Activated CD4-positive, alpha-beta T cell treated with anti-CD3 and anti-CD28 coated beads, Interleukin-2, amount 50 U/mL, for 1 hour (primary cell): Measurements from ENCODE around the gene GCFC2.
"Not testable (repeated sequence)": the region's sequence is repeated elsewhere in the genome, so short reads cannot be mapped to it uniquely, and the experiment has no call there.

Experiments
- DNase-seq: peaks from one replicate; pipeline ENCODE4 v3.0.0-alpha.2; 2020

The GCFC2 gene

GRCh38 chr2:75710577-75711253, at the start of gene GCFC2:
Gene GCFC2 (minus strand): TSS chr2:75710915. CDS start chr2:75710855, 60 bp downstream.
- peak; percentile 77 for DNase-seq

GRCh38 chr2:75752828-75753227, 42.1 kb upstream of the GCFC2 start:
- no peak for DNase-seq

DNA sequence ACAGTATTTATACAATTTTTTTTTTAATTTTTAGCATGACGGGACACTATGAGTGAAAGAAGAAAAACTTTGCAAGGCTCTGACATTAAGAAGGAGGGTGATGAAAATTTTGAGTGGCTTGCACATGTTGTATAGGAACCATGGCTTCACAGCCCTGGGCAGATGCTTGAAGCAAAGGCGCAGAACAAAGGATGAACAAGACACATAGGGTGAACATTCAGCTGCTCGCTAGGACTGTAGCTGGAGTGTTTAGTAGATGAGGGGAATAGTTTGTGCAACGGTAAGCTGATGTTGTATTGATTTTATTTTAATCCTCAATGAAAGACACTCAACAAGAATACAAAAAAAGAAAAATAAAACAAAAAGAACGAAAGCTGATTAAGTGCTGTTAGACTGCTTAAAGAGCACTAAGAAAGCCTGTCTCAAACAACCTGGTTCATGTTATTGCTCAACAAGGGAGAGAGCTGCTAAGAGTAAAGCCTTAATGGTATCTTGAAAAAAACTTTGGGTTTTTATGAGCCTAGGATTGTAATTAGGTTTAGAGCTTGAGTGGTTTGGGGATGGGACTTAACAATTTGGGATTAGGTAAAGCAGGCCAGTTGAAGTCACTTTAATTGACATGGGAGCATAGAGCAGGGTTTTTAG, 41.2 kb upstream of the GCFC2 start:
- DNase-seq = no peak

DNA sequence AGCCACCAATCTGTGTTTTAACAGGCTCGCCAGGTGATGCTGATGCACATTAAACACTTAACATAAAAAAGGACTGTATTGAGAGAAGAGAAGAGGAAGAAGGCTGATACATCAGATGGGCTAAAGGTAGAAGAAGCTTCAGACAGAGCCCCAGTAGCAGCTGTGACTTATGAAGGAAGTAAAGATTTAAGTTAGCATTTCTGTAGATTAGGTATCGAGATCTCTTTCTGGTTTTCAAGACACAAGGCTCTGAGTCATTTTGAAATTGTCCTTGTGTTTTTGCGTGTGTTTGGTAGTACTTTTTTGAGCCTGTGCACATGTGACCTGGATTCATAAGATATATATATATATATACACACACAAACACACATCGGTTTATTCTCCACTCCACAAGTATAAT, 40.6 kb upstream of the GCFC2 start:
- no peak for DNase-seq

DNA sequence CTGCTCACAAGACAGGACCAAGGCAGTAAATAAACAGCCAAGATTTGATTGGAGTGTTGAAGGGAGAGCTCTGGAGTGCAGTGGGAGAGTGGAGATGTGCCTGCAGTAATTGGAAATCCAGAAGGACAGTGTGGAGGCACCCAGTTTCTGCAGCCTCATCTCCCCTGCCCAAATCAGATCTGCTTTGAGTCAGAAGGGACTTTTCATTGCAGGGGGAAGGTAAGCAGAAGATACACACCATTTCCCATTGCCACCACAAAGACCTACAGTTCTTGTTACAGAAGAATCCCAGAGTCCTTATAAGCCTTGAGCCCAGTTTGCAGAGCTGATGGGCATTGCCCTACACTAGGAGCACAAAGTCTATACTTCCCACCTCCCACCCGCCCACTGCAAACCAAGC, 27.2 kb upstream of the GCFC2 start:
- DNase-seq = no peak

DNA sequence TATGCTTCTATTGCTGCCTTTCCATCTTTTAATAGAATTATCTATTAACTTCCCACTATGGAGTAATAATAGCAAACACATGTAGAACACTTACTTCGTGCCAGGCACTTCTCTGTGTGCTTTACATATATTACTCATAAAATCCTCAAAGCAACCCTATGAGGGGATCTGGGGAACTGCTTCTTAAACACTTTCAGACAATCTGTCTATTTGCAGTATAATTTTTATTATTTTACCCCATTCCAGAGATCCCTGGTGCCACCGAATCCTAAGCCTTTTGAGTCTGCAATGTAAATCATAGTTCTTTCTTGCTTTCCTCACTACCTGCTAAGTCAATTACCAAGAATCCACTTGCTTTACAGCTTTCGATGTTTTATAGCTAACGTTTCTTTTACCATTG, 25.6 kb upstream of the GCFC2 start:
- DNase-seq = no peak

- no peak for DNase-seq
These were observed 19.1 kb upstream of the GCFC2 start for GRCh38 chr2:75729861-75730260.

GRCh38 chr2:75728614-75729419, 18.1 kb upstream of the GCFC2 start:
- no peak for DNase-seq

DNA sequence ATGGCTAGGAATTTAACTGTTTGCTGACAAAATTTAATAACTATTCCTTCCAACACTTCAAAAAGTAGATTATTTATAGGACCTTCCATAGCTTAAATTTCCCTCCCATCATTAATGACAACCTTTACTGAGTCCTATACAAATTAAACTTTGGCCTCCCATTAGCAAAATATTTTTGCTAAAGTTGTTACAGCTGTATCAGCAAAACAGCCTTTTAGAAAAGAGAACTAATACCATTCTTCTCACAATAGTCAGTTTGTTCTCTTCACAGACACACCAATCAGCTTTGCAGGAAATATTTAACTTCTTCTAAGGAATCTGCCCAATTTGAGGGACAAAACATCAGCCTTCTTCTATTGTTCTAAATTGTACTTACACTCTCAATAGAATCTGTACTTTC, 12.0 kb upstream of the GCFC2 start:
- no peak for DNase-seq

GRCh38 chr2:75720525-75720924, 9.8 kb upstream of the GCFC2 start:
- DNase-seq = no peak

- DNase-seq = no peak
These were observed 8.9 kb upstream of the GCFC2 start for GRCh38 chr2:75719616-75720015.

GRCh38 chr2:75716406-75716805, 5.7 kb upstream of the GCFC2 start:
- DNase-seq = no peak

GRCh38 chr2:75711590-75711989, 875 bp upstream of the GCFC2 start:
- not testable (repeated sequence) for DNase-seq

- DNase-seq = no peak
These were observed 517 bp downstream of the GCFC2 start for GRCh38 chr2:75710220-75710576.

DNA sequence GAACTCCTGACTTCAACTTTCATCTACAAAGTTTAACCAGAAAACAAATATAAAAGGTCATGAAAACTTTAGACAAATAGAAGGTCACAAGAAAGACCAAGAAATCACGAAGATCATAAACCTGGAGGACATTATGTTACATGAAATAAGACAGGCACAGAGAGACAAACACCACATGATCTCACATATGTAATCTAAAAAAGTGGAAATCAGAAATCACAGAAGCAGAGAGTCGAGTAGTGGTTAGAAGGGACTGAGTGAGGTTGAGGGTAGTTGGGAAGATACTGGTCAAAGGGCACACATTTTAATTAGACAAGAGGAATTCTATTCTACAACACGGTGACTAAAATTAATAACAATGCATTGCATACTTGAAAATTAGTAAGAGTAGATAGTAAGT, 1.4 kb downstream of the GCFC2 start:
- DNase-seq = no peak

DNA sequence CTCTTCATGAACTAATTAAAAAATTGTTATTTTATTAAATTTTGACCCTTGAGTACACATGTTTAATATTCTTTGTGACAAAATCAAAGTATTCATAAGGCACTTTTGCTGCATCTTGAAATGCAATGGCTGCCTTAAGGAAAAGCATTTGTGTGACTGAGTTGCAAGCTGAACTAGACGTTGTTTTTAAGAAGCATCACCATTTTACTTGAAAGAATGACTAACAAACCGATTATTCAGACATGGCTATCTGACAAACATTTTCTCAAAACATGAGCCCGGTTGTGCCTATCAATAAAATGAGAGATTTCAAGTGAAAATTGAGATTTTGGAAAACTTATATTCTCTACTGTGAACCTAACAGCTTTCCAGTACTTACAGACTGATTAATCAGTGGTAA, 2.8 kb downstream of the GCFC2 start:
- no peak for DNase-seq

- no peak for DNase-seq
These were observed 4.8 kb downstream of the GCFC2 start for GRCh38 chr2:75705921-75706320.

- no peak for DNase-seq
These were observed 7.0 kb downstream of the GCFC2 start for GRCh38 chr2:75703589-75704287.

GRCh38 chr2:75702593-75702992, 8.1 kb downstream of the GCFC2 start:
- DNase-seq = no peak

DNA sequence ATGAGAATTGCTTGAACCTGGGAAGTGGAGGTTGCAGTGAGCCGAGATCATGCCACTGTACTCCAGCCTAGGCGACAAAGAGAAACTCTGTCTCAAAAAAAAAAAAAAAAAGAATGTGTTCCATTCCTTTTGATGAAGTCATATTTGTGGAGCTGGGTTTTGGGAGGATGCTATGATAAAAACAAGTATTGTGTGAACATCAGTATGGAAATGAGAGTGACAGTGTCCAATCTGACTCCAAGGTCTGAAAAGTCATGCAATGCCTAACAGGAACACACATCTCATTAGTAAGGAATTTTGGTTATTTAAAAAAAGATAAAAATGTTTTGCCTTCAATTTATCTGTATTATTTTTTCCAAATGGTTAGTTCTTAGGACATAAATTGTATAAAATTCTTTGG, 11.8 kb downstream of the GCFC2 start:
- no peak for DNase-seq

DNA sequence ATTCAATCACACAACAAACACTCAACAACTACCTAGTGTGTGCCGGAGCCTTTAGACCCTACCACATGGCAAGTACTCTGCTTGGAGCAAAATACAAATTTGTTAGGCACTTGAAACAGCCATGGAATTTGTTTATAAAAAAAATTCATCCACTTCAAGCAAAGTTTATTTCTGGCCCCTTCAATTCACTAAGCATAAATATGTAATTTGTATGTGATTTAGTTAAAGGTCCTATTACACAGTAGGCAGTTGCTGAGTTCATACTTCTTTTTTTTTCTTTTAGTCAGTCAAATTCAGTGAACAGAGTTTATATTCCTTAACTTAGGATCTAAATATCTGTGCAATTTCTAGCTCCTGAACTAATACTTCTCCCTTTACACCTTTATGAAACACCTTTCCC, 22.5 kb downstream of the GCFC2 start:
- DNase-seq = no peak

DNA sequence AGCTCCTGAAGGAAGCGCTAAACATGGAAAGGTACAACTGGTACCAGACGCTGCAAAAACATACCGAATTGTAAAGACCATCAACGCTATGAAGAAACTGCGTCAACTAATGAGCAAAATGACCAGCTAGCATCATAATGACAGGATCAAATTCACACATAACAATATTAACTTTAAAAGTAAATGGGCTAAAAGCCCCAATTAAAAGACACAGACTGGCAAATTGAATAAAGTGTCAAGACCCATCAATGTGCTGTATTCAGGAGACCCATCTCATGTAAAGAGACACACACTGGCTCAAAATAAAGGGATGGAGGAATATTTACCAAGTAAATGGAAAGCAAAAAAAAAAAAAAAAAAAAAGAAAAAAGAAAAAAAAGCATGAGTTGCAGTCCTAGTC, 27.3 kb downstream of the GCFC2 start:
- DNase-seq = not testable (repeated sequence)

DNA sequence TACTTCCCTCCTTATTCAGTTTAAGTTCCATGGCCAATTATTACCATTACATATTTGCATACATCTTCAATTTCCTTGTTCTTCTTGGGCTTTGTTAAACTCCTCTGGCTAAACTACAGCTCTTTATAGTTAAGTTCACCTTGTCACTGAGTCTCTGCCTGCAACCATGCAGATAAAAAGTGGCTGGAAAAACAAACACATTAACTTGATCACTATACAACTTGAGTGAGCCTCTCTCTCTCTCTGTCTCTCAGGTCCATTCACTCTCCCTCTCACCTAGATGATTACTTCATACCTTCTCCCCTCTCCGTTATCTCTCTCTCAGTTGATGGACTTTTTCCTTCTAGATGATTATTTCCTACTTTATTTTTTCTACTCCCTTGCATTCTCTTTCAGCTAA, 30.3 kb downstream of the GCFC2 start:
- DNase-seq = no peak

- DNase-seq = no peak
These were observed 31.2 kb downstream of the GCFC2 start for GRCh38 chr2:75679556-75679955.
